ENCODE measurements around the gene ANO6.
A peak's percentile ranks its signal among the peaks of the same experiment; 100 is the strongest.

Gene ANO6

GRCh38 chr12:45458238-45458637 is 242.3 kb downstream of the ANO6 start:
- H3F3A ChIP-seq (ENCODE audit: insufficient read depth, low read length), result peaks cover 11% of the 10 kb centered on the region
- H3K79me2 ChIP-seq (ENCODE audit: low read length), result no peaks in the 10 kb centered on the region
- peak; percentile 44 for DNase-seq
- no peak overlapping the region for H3K9ac ChIP-seq (ENCODE audit: low read length)
- H3K27me3 ChIP-seq (replicated peaks; ENCODE audit: insufficient read depth, low read length), result no peaks in the 10 kb centered on the region
- no peaks in the 10 kb centered on the region for H3K9me2 ChIP-seq (replicated peaks; ENCODE audit: insufficient read depth, low read length)
- no peak overlapping the region for H2AFZ ChIP-seq (ENCODE audit: low read length)
- H3K27ac ChIP-seq (ENCODE audit: low read length), result no peak overlapping the region
- H3K9me3 ChIP-seq (replicated peaks; ENCODE audit: insufficient read depth, low read length), result no peaks in the 10 kb centered on the region
- H3K4me1 ChIP-seq (ENCODE audit: low read length), result peaks cover 28% of the 10 kb centered on the region
- H4K20me1 ChIP-seq (ENCODE audit: insufficient read depth, low read length), result no peaks in the 10 kb centered on the region
- 0 out of 2 replicates have a peak overlapping the region, but pooled peaks have one; percentile 1 for H3K4me2 ChIP-seq (ENCODE audit: low read depth, low read length)
- TF ChIP-seq EZH2phosphoT487 (IDR thresholded peaks at IDR 0.05; ENCODE audit: low read length), result no peak
- TF ChIP-seq EZH2 (optimal IDR thresholded peaks at IDR 0.05; ENCODE audit: low read depth, low read length), result no peak
- no peak for TF ChIP-seq CTCF (IDR thresholded peaks at IDR 0.05; ENCODE audit: low read length)
- H3K4me3 ChIP-seq (ENCODE audit: low read length), result no peak overlapping the region
- H3K36me3 ChIP-seq (replicated peaks; ENCODE audit: insufficient read depth, low read length), result no peaks in the 10 kb centered on the region

DNA sequence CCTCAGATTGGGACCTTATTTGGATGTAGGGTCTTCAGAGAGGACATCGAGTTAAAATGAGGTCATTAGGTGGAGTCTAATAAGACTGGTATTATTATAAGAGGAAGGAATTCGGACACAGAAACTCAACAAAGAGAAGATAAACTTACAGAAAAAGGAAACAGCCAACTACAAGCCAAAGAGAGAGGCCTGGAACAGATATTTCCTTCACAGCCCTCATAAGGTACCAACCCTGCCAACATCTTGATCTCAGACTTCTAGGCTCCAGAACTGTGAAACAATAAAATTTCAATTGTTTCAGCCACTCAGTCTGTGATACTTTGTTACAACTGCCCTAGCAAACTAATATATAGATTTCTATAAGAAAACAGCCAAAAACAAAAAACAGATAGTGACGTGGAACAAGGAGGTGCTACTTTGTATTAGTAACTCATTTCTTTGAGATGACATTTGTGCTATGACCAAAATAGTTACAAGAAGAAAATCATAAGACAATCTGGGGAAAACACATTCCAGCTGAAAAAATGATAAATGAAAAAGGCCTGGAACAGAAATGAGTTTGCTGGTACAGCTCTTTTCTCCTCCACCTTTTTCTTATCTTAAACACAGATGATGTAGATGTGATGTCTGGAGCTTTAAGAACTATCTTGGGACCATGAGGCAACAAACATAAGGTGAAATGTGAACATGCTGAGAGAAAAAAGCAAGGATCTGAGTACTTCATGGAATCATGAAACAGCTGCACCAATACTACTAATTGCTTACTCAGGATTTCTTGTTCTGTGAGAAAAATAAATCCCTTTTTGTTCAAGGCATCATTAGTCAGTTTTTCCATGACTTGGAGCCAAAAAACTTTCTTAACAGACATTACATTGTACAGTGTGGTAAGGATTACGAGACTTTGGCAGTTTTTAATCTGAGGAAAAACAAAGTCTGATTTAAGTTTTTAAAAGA is 243.2 kb downstream of the ANO6 start:
- no peak for DNase-seq
- Histone ChIP-seq H4K20me1 (ENCODE audit: insufficient read depth, low read length) (no peaks in the 10 kb centered on the region), H3K27me3 (replicated peaks; ENCODE audit: insufficient read depth, low read length) (no peaks in the 10 kb centered on the region), H3K9ac (ENCODE audit: low read length) (no peak overlapping the region), H3K4me1 (ENCODE audit: low read length) (peaks cover 34% of the 10 kb centered on the region), H3K4me2 (ENCODE audit: low read depth, low read length) (no peak overlapping the region), H3K27ac (ENCODE audit: low read length) (no peak overlapping the region), H3K4me3 (ENCODE audit: low read length) (no peak overlapping the region), H2AFZ (ENCODE audit: low read length) (no peak overlapping the region), H3K79me2 (ENCODE audit: low read length) (no peaks in the 10 kb centered on the region), H3F3A (ENCODE audit: insufficient read depth, low read length) (peaks cover 11% of the 10 kb centered on the region), H3K9me2 (replicated peaks; ENCODE audit: insufficient read depth, low read length) (no peaks in the 10 kb centered on the region), H3K9me3 (replicated peaks; ENCODE audit: insufficient read depth, low read length) (no peaks in the 10 kb centered on the region), H3K36me3 (replicated peaks; ENCODE audit: insufficient read depth, low read length) (no peaks in the 10 kb centered on the region)
- no peak for TF ChIP-seq EZH2 (optimal IDR thresholded peaks at IDR 0.05; ENCODE audit: low read depth, low read length)
- TF ChIP-seq CTCF (IDR thresholded peaks at IDR 0.05; ENCODE audit: low read length), result no peak
- TF ChIP-seq EZH2phosphoT487 (IDR thresholded peaks at IDR 0.05; ENCODE audit: low read length), result no peak

- peaks cover 11% of the 10 kb centered on the region for H3F3A ChIP-seq (ENCODE audit: insufficient read depth, low read length)
- peak overlapping the region; percentile 60; the same call in 1 of the 2 replicates for H3K27ac ChIP-seq (ENCODE audit: low read length)
- H3K9me2 ChIP-seq (replicated peaks; ENCODE audit: insufficient read depth, low read length), result no peaks in the 10 kb centered on the region
- H4K20me1 ChIP-seq (ENCODE audit: insufficient read depth, low read length), result no peaks in the 10 kb centered on the region
- H3K27me3 ChIP-seq (replicated peaks; ENCODE audit: insufficient read depth, low read length), result no peaks in the 10 kb centered on the region
- H3K4me3 ChIP-seq (ENCODE audit: low read length), result no peak overlapping the region
- TF ChIP-seq EZH2 (optimal IDR thresholded peaks at IDR 0.05; ENCODE audit: low read depth, low read length) (no peak), EZH2phosphoT487 (IDR thresholded peaks at IDR 0.05; ENCODE audit: low read length) (no peak), CTCF (IDR thresholded peaks at IDR 0.05; ENCODE audit: low read length) (no peak)
- H3K4me1 ChIP-seq (ENCODE audit: low read length), result peaks cover 34% of the 10 kb centered on the region
- H3K79me2 ChIP-seq (ENCODE audit: low read length), result no peaks in the 10 kb centered on the region
- H3K4me2 ChIP-seq (ENCODE audit: low read depth, low read length), result peak overlapping the region; percentile 63
- H3K9ac ChIP-seq (ENCODE audit: low read length), result no peak overlapping the region
- peak; percentile 69 for DNase-seq
- H3K36me3 ChIP-seq (replicated peaks; ENCODE audit: insufficient read depth, low read length), result no peaks in the 10 kb centered on the region
- H3K9me3 ChIP-seq (replicated peaks; ENCODE audit: insufficient read depth, low read length), result no peaks in the 10 kb centered on the region
- peak overlapping the region; percentile 52 for H2AFZ ChIP-seq (ENCODE audit: low read length)
Measured at GRCh38 chr12:45462506-45462905, 246.6 kb downstream of the ANO6 start.
